NCI-H2171 treated with DMSO at 0.1 percent for 48 hours (cell line): ENCODE measurements around the gene ALKBH8.
"Not testable (repeated sequence)": the region's sequence is repeated elsewhere in the genome, so short reads cannot be mapped to it uniquely, and the experiment has no call there.

ENCODE experiments used
- DNase-seq: peaks from one replicate; lab custom pipeline; 2025; lab: John Stamatoyannopoulos, UW

The ALKBH8 gene

GRCh38 chr11:107504981-107505380 lies 60.6 kb downstream of the ALKBH8 start:
- no peak for DNase-seq

GRCh38 chr11:107501713-107502112 lies 63.8 kb downstream of the ALKBH8 start:
- DNase-seq: no peak

GRCh38 chr11:107497371-107497770 lies 68.2 kb downstream of the ALKBH8 start:
- not testable (repeated sequence) for DNase-seq

- no peak for DNase-seq
Observed at GRCh38 chr11:107496011-107496410, 69.5 kb downstream of the ALKBH8 start.

- no peak for DNase-seq
Observed at GRCh38 chr11:107494055-107494454, 71.5 kb downstream of the ALKBH8 start.

GRCh38 chr11:107493117-107493516 lies 72.4 kb downstream of the ALKBH8 start:
- DNase-seq: no peak

- no peak for DNase-seq
Observed at GRCh38 chr11:107490836-107491235, 74.7 kb downstream of the ALKBH8 start.

- no peak for DNase-seq
Observed at GRCh38 chr11:107482234-107482633, 83.3 kb downstream of the ALKBH8 start.

- DNase-seq: no peak
Observed at GRCh38 chr11:107478922-107479321, 86.6 kb downstream of the ALKBH8 start.

- DNase-seq: no peak
Observed at GRCh38 chr11:107477820-107478219, 87.7 kb downstream of the ALKBH8 start.

- no peak for DNase-seq
Observed at GRCh38 chr11:107473792-107474191, 91.7 kb downstream of the ALKBH8 start.

- no peak for DNase-seq
Observed at GRCh38 chr11:107472966-107473365, 92.6 kb downstream of the ALKBH8 start.

- peak; percentile 88 for DNase-seq
Observed at GRCh38 chr11:107468596-107468995, 96.9 kb downstream of the ALKBH8 start.

GRCh38 chr11:107467696-107468095 lies 97.8 kb downstream of the ALKBH8 start:
- DNase-seq: no peak

GRCh38 chr11:107466275-107466866 lies 99.2 kb downstream of the ALKBH8 start:
- DNase-seq: not testable (repeated sequence)

GRCh38 chr11:107457558-107458271 lies 107.8 kb downstream of the ALKBH8 start, which contains the start of gene CWF19L2:
Gene CWF19L2 (minus strand): TSS chr11:107457825. CDS start chr11:107457816, 9 bp downstream.
- DNase-seq: peak; percentile 91

GRCh38 chr11:107457205-107457557 lies 108.4 kb downstream of the ALKBH8 start:
- DNase-seq: no peak

- no peak for DNase-seq
Observed at GRCh38 chr11:107453594-107454286, 111.8 kb downstream of the ALKBH8 start.
